Subcutaneous adipose tissue (tissue), 4 donors: ENCODE results near the gene ARID1B. TPM values are rescaled to one million over a fixed set of nuclear protein-coding genes. Genes with fewer than 3 reads are reported as not detected.

Experiments
- CTCF ChIP-seq: fragments of 450-650 bp; IDR thresholded peaks from one replicate; pipeline ENCODE4 v1.5.1; 2016; ENCODE audit warnings: low read depth, mild to moderate bottlenecking, control low read depth, antibody characterized with exemption, moderate library complexity
- small RNA-seq: library from RNA; depleted of rRNA; stranded (forward); fragments of <200 nt; gene quantifications from one replicate; pipeline ENCODE3, GENCODE V24; 2016
- total RNA-seq, 4 donors: library from RNA; depleted of rRNA; stranded (reverse); fragments of >200 nt; gene quantifications; one replicate each; pipeline ENCODE4 v1.1.0, GENCODE V29; 2016

The ARID1B gene
- total RNA-seq, 4 donors from 2014 or later, result 93.8 to 137 (median 104) TPM

- TF ChIP-seq CTCF, result no peak
Observed at GRCh38 chr6:157255079-157255478, 477.9 kb downstream of the ARID1B start.

- no peak for TF ChIP-seq CTCF
Observed at GRCh38 chr6:157258878-157259277, 481.7 kb downstream of the ARID1B start.

GRCh38 chr6:157259443-157259842 lies 482.3 kb downstream of the ARID1B start:
- TF ChIP-seq CTCF, result no peak

Small RNAs within 50 kb of the gene (small RNA-seq; reads per million reads assigned to genes)
- gene AL355297.2, result not detected
- not detected for gene MIR4466
